Neural progenitor cell (in vitro differentiated cells): ENCODE results near the gene RIPOR3.

Experiments used
- EZH2 ChIP-seq: fragments of 200-600 bp; sonication (generic); IDR thresholded peaks from 2 replicates; pipeline ENCODE4 v1.6.1; 2017; ENCODE audit warnings: antibody characterized with exemption, mild to moderate bottlenecking, moderate library complexity
- EZH2phosphoT487 ChIP-seq: fragments of 200-600 bp; sonication (generic); IDR thresholded peaks from 2 replicates; pipeline ENCODE4 v1.6.1; 2017; ENCODE audit warnings: antibody characterized with exemption
- TF ChIP-seq, protein P1 (sequence below): fragments of 200-600 bp; sonication (generic); IDR thresholded peaks from 2 replicates; pipeline ENCODE4 v1.5.1; 2017; ENCODE audit warnings: antibody characterized with exemption, mild to moderate bottlenecking

GRCh38 chr20:50598074-50598473, 93.3 kb downstream of the RIPOR3 start:
- TF ChIP-seq EZH2 (no peak), EZH2phosphoT487 (no peak)
- TF ChIP-seq, protein P1, sequence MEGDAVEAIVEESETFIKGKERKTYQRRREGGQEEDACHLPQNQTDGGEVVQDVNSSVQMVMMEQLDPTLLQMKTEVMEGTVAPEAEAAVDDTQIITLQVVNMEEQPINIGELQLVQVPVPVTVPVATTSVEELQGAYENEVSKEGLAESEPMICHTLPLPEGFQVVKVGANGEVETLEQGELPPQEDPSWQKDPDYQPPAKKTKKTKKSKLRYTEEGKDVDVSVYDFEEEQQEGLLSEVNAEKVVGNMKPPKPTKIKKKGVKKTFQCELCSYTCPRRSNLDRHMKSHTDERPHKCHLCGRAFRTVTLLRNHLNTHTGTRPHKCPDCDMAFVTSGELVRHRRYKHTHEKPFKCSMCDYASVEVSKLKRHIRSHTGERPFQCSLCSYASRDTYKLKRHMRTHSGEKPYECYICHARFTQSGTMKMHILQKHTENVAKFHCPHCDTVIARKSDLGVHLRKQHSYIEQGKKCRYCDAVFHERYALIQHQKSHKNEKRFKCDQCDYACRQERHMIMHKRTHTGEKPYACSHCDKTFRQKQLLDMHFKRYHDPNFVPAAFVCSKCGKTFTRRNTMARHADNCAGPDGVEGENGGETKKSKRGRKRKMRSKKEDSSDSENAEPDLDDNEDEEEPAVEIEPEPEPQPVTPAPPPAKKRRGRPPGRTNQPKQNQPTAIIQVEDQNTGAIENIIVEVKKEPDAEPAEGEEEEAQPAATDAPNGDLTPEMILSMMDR: no peak
